IMR-90 (cell line): ENCODE measurements around the gene PKP4.
"Not testable (repeated sequence)": the region's sequence is repeated elsewhere in the genome, so short reads cannot be mapped to it uniquely, and the experiment has no call there.

Experiments used
- CEBPB ChIP-seq: IDR thresholded peaks from 2 replicates; pipeline ENCODE4 v1.6.1; 2012; ENCODE audit warnings: low read depth, low read length, improper control_type of control experiment
- CHD1 ChIP-seq: IDR thresholded peaks from 2 replicates; pipeline ENCODE4 v1.6.1; 2012; ENCODE audit warnings: low read depth, low read length, improper control_type of control experiment
- FOS ChIP-seq: fragments of 150-350 bp; IDR thresholded peaks from 2 replicates; pipeline ENCODE4 v1.6.1; 2016; ENCODE audit warnings: low read depth, low read length
- MAFK ChIP-seq: IDR thresholded peaks from 2 replicates; pipeline ENCODE4 v1.6.1; 2012; ENCODE audit warnings: low read depth, low read length, improper control_type of control experiment
- MXI1 ChIP-seq: IDR thresholded peaks from 2 replicates; pipeline ENCODE4 v1.6.1; 2012; ENCODE audit warnings: low read depth, mild to moderate bottlenecking, low read length, moderate library complexity, borderline replicate concordance
- NFE2L2 ChIP-seq: fragments of 150-350 bp; IDR thresholded peaks from 2 replicates; pipeline ENCODE4 v1.6.1; 2016; ENCODE audit warnings: low read depth, mild to moderate bottlenecking, low read length
- POLR2A ChIP-seq: IDR thresholded peaks from 2 replicates; pipeline ENCODE4 v1.6.1; 2012; ENCODE audit warnings: mild to moderate bottlenecking, low read depth, low read length
- RAD21 ChIP-seq: IDR thresholded peaks from 2 replicates; pipeline ENCODE4 v1.6.1; 2012; ENCODE audit warnings: low read length, improper control_type of control experiment
- RFX5 ChIP-seq: IDR thresholded peaks from 2 replicates; pipeline ENCODE4 v1.8.0; 2012; ENCODE audit warnings: low read depth, mild to moderate bottlenecking, low read length, moderate library complexity
- SMC3 ChIP-seq: fragments of 150-350 bp; IDR thresholded peaks from 2 replicates; pipeline ENCODE4 v1.6.1; 2016; ENCODE audit warnings: low read depth, mild to moderate bottlenecking, antibody characterized with exemption, low read length, moderate library complexity
- USF2 ChIP-seq: fragments of 150-350 bp; IDR thresholded peaks from 2 replicates; pipeline ENCODE4 v1.6.1; 2017; ENCODE audit warnings: mild to moderate bottlenecking, antibody characterized with exemption, low read length, low read depth
- TF ChIP-seq, protein P1 (sequence below): conservative IDR thresholded peaks from 2 replicates; pipeline ENCODE4 v1.5.1; 2012; ENCODE audit warnings: mild to moderate bottlenecking, low read depth, low read length, improper control_type of control experiment

GRCh38 chr2:158433716-158434115, 23.0 kb upstream of the PKP4 start:
- not testable (repeated sequence) for TF ChIP-seq NFE2L2, USF2, SMC3, RAD21, RFX5, POLR2A, CEBPB, MAFK, MXI1, CHD1, FOS
- TF ChIP-seq, protein P1, sequence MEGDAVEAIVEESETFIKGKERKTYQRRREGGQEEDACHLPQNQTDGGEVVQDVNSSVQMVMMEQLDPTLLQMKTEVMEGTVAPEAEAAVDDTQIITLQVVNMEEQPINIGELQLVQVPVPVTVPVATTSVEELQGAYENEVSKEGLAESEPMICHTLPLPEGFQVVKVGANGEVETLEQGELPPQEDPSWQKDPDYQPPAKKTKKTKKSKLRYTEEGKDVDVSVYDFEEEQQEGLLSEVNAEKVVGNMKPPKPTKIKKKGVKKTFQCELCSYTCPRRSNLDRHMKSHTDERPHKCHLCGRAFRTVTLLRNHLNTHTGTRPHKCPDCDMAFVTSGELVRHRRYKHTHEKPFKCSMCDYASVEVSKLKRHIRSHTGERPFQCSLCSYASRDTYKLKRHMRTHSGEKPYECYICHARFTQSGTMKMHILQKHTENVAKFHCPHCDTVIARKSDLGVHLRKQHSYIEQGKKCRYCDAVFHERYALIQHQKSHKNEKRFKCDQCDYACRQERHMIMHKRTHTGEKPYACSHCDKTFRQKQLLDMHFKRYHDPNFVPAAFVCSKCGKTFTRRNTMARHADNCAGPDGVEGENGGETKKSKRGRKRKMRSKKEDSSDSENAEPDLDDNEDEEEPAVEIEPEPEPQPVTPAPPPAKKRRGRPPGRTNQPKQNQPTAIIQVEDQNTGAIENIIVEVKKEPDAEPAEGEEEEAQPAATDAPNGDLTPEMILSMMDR: not testable (repeated sequence)
